B cell (primary cell): ENCODE results near the gene PRKCA. TPM values are rescaled to one million over a fixed set of nuclear protein-coding genes. Genes with fewer than 3 reads are reported as not detected.

ENCODE experiments used
- ATAC-seq: fragments of 200-7000 bp; cut with Tn5 transposase; one replicate; pipeline ENCODE4 v1.10.0; 2021; ENCODE audit warnings: low read depth, mild to moderate bottlenecking, moderate number of reproducible peaks, moderate library complexity
- CTCF ChIA-PET: fragments of 350-600 bp; sonication (Branson Sonifier 250); formaldehyde crosslinking; loops from one replicate; lab custom pipeline; 2021; ENCODE audit warnings: antibody characterized with exemption, inconsistent platforms; lab: Charles Lee
- POLR2A ChIA-PET: fragments of 350-600 bp; sonication (Branson Sonifier 250); formaldehyde crosslinking; loops from one replicate; lab custom pipeline; 2021; ENCODE audit warnings: antibody characterized with exemption; lab: Charles Lee
- DNase-seq: peaks from one replicate; pipeline ENCODE4 v3.0.0; 2013
- H2AFZ ChIP-seq: 2 replicates; pipeline ENCODE4 v1.6.1; 2012; ENCODE audit warnings: mild to moderate bottlenecking, low read depth, low read length; ENCODE audit not compliant: insufficient read depth, poor library complexity, severe bottlenecking
- H3K27ac ChIP-seq, 2 donors: 1 replicate in 1 of 2; 2 replicates in 1 of 2; pipeline ENCODE4 v1.5.1; 2012 to 2013; ENCODE audit warnings: low read length in 2 of 2, mild to moderate bottlenecking in 2 of 2, moderate library complexity in 1 of 2
- H3K27me3 ChIP-seq, 4 experiments: fragments of 200-600 bp in 1 of 4; sonication (generic) in 1 of 4; replicated peaks in 1 of 4; 1 replicate in 2 of 4; 2 replicates in 2 of 4; pipeline versions ENCODE4 v1.6.1 to v1.7.0; 2013 to 2016; ENCODE audit warnings: low read length in 3 of 4, mild to moderate bottlenecking in 2 of 4, mixed read lengths in 1 of 4, moderate library complexity in 1 of 4; ENCODE audit not compliant: insufficient read depth in 4 of 4, control insufficient read depth in 3 of 4; ENCODE audit errors: control extremely low read depth in 1 of 4
- H3K36me3 ChIP-seq, 2 experiments: replicated peaks in 1 of 2; 1 replicate in 1 of 2; 2 replicates in 1 of 2; pipeline versions ENCODE4 v1.6.1 to v1.7.1; 2013; ENCODE audit warnings: low read length in 1 of 2; ENCODE audit not compliant: insufficient read depth in 2 of 2, control insufficient read depth in 1 of 2; ENCODE audit errors: control extremely low read depth in 1 of 2, extremely low read depth in 1 of 2
- H3K4me1 ChIP-seq, 2 donors: fragments of 200-600 bp in 1 of 2; sonication (generic) in 1 of 2; 1 replicate in 1 of 2; 2 replicates in 1 of 2; pipeline versions ENCODE4 v1.5.1 to v1.6.1; 2013 to 2017; ENCODE audit warnings: low read length in 2 of 2; ENCODE audit not compliant: control insufficient read depth in 2 of 2, insufficient read depth in 2 of 2
- H3K4me2 ChIP-seq: replicated peaks from 2 replicates; pipeline ENCODE3; 2012; ENCODE audit warnings: mild to moderate bottlenecking, low read depth, low read length; ENCODE audit not compliant: poor library complexity, severe bottlenecking
- H3K4me3 ChIP-seq, 5 experiments: fragments of 200-600 bp in 1 of 5; sonication (generic) in 1 of 5; 1 replicate in 3 of 5; 2 replicates in 2 of 5; pipeline versions ENCODE4 v1.5.1 to v1.7.0; 2011 to 2016; ENCODE audit warnings: low read length in 4 of 5, mild to moderate bottlenecking in 4 of 5, low read depth in 2 of 5, control low read depth in 1 of 5, moderate library complexity in 1 of 5; ENCODE audit not compliant: insufficient read depth in 1 of 5; ENCODE audit errors: control extremely low read depth in 1 of 5, extremely low read depth in 1 of 5
- H3K79me2 ChIP-seq: fragments of 200-600 bp; sonication (generic); one replicate; pipeline ENCODE4 v1.6.0; 2016; ENCODE audit warnings: low read length; ENCODE audit not compliant: control insufficient read depth, insufficient read depth
- H3K9ac ChIP-seq: fragments of 200-600 bp; sonication (generic); 2 replicates; pipeline ENCODE4 v1.6.1; 2017; ENCODE audit warnings: mild to moderate bottlenecking, low read length, moderate library complexity
- H3K9me3 ChIP-seq, 3 donors: one replicate each; pipeline versions ENCODE4 v1.6.1 to v1.7.1; 2013; ENCODE audit warnings: low read length in 2 of 3; ENCODE audit not compliant: control insufficient read depth in 2 of 3, insufficient read depth in 1 of 3; ENCODE audit errors: control extremely low read depth in 1 of 3
- H4K20me1 ChIP-seq: 2 replicates; pipeline ENCODE4 v1.6.0; 2012; ENCODE audit warnings: mild to moderate bottlenecking, low read length; ENCODE audit not compliant: insufficient read depth, control insufficient read depth, poor library complexity, severe bottlenecking
- H3K27ac Mint-ChIP-seq: one replicate; pipeline ENCODE4 v1.8.0; 2021; ENCODE audit warnings: mixed read lengths
- H3K27me3 Mint-ChIP-seq: one replicate; pipeline ENCODE4 v1.8.0; 2021; ENCODE audit warnings: mixed read lengths
- H3K4me1 Mint-ChIP-seq: one replicate; pipeline ENCODE4 v1.8.0; 2021; ENCODE audit warnings: mixed read lengths
- H3K4me3 Mint-ChIP-seq: one replicate; pipeline ENCODE4 v1.8.0; 2021; ENCODE audit warnings: mixed read lengths
- H3K9me3 Mint-ChIP-seq: one replicate; pipeline ENCODE4 v1.8.0; 2022; ENCODE audit warnings: mixed read lengths; ENCODE audit not compliant: insufficient read depth
- CTCF ChIP-seq: fragments of 200-600 bp; IDR thresholded peaks from one replicate; pipeline ENCODE4 v1.8.0; 2022; ENCODE audit warnings: antibody characterized with exemption, mild to moderate bottlenecking
- EZH2 ChIP-seq: IDR thresholded peaks from 2 replicates; pipeline ENCODE4 v1.6.1; 2012; ENCODE audit warnings: borderline replicate concordance, low read depth, mild to moderate bottlenecking, moderate library complexity, low read length; ENCODE audit not compliant: insufficient read depth, poor library complexity, severe bottlenecking
- WGBS: methylation state at CpG from one replicate; pipeline ENCODE4 v1.1.5; 2013; ENCODE audit warnings: missing lambda C conversion rate; ENCODE audit not compliant: insufficient coverage; 5-methylcytosine and 5-hydroxymethylcytosine counted together
- intact Hi-C: fragments of 100-400 bp; cut with micrococcal nuclease; formaldehyde crosslinking; loops from one replicate; pipeline ENCODE4 v1.10.0; 2022
- polyA plus RNA-seq: library from polyadenylated mRNA; depleted of rRNA; stranded (reverse); fragments of >200 nt; gene quantifications from 2 replicates; pipeline ENCODE4 v1.2.3, GENCODE V29; 2012
- total RNA-seq, 2 donors: library from RNA; stranded (reverse); fragments of 120-200 nt in 1 of 2; gene quantifications; 1 replicate in 1 of 2; 2 replicates in 1 of 2; pipeline versions ENCODE4 v1.2.3 to v1.2.4, GENCODE V29; 2013 to 2022

The PRKCA gene
- total and polyA plus RNA-seq, 2 donors (not counting 1 experiment from before 2014, with no cell fraction given) = 0.33 to 7.7 TPM

- peaks cover 5% of the 10 kb centered on the region for H3K4me1 Mint-ChIP-seq
- intact Hi-C loops = no loop called here
- TF ChIP-seq EZH2 (no peak), CTCF (no peak)
- no peak overlapping the region for H2AFZ ChIP-seq
- H3K27me3 ChIP-seq = no peaks in the 10 kb centered on the region
- H3K36me3 ChIP-seq = no peaks in the 10 kb centered on the region
- no peak overlapping the region for H3K4me2 ChIP-seq
- no peaks in the 10 kb centered on the region for H3K9me3 Mint-ChIP-seq
- H4K20me1 ChIP-seq = no peaks in the 10 kb centered on the region
- no peak for DNase-seq
- WGBS = 42% methylated on average over 6 of the region's 8 CpGs
- POLR2A ChIA-PET = no interaction called here
- no peak for ATAC-seq
- H3K27me3 Mint-ChIP-seq = peaks cover 6% of the 10 kb centered on the region
- no peak overlapping the region for H3K27ac Mint-ChIP-seq
- H3K4me3 Mint-ChIP-seq = no peak overlapping the region
- CTCF ChIA-PET = no interaction called here
- no peaks in the 10 kb centered on the region for H3K4me1 ChIP-seq
- no peak overlapping the region for H3K27ac ChIP-seq
- no peaks in the 10 kb centered on the region for H3K9me3 ChIP-seq
- H3K4me3 ChIP-seq = no peak overlapping the region
- no peak overlapping the region for H3K9ac ChIP-seq
- H3K79me2 ChIP-seq = no peaks in the 10 kb centered on the region
Measured at GRCh38 chr17:66541461-66542128, 239.2 kb downstream of the PRKCA start.

- no peaks in the 10 kb centered on the region for H3K4me1 ChIP-seq
- TF ChIP-seq EZH2 = no peak
- TF ChIP-seq CTCF = no peak
- no peaks in the 10 kb centered on the region for H3K36me3 ChIP-seq
- CTCF ChIA-PET = no interaction called here
- H3K4me3 Mint-ChIP-seq = no peak overlapping the region
- no peak overlapping the region for H3K9ac ChIP-seq
- H3K27me3 ChIP-seq = no peaks in the 10 kb centered on the region
- intact Hi-C loops = no loop called here
- ATAC-seq (no peak), DNase-seq (no peak)
- H3K9me3 ChIP-seq = no peaks in the 10 kb centered on the region
- no peak overlapping the region for H3K27ac ChIP-seq
- H3K27ac Mint-ChIP-seq = no peak overlapping the region
- 15% methylated on average over 3 of the region's 4 CpGs for WGBS
- no peak overlapping the region for H3K4me2 ChIP-seq
- H3K9me3 Mint-ChIP-seq = peaks cover 4% of the 10 kb centered on the region
- POLR2A ChIA-PET = no interaction called here
- no peak overlapping the region for H3K4me3 ChIP-seq
- peaks cover 6% of the 10 kb centered on the region for H3K27me3 Mint-ChIP-seq
- no peaks in the 10 kb centered on the region for H3K79me2 ChIP-seq
- H3K4me1 Mint-ChIP-seq = peaks cover 5% of the 10 kb centered on the region
- no peak overlapping the region for H2AFZ ChIP-seq
- no peaks in the 10 kb centered on the region for H4K20me1 ChIP-seq
Measured at GRCh38 chr17:66542129-66542966, 239.9 kb downstream of the PRKCA start.
